Suprapubic skin (tissue), 4 donors: ENCODE data around the gene ASB4.
"Not testable (repeated sequence)": the region's sequence is repeated elsewhere in the genome, so short reads cannot be mapped to it uniquely, and the experiment has no call there.

Experiments used
- EP300 ChIP-seq: sonication (generic); formaldehyde crosslinking; IDR thresholded peaks from one replicate; pipeline ENCODE4 v1.6.1; 2017; ENCODE audit warnings: antibody characterized with exemption
- POLR2A ChIP-seq, 2 donors: fragments of 450-650 bp; IDR thresholded peaks; one replicate each; pipeline ENCODE4 v1.6.1; 2017; ENCODE audit warnings: antibody characterized with exemption in 2 of 2, mild to moderate bottlenecking in 2 of 2, moderate library complexity in 2 of 2
- POLR2AphosphoS5 ChIP-seq, 3 donors: sonication (generic); formaldehyde crosslinking; IDR thresholded peaks; one replicate each; pipeline ENCODE4 v1.6.1; 2017; ENCODE audit warnings: antibody characterized with exemption in 3 of 3
- TF ChIP-seq, protein P1 (sequence below), 2 donors: fragments of 200-600 bp in 1 of 2; fragments of 450-650 bp in 1 of 2; sonication (generic) in 1 of 2; IDR thresholded peaks; one replicate each; pipeline ENCODE4 v1.5.1; 2016 to 2019; ENCODE audit warnings: antibody characterized with exemption in 2 of 2, mild to moderate bottlenecking in 1 of 2, moderate library complexity in 1 of 2

DNA sequence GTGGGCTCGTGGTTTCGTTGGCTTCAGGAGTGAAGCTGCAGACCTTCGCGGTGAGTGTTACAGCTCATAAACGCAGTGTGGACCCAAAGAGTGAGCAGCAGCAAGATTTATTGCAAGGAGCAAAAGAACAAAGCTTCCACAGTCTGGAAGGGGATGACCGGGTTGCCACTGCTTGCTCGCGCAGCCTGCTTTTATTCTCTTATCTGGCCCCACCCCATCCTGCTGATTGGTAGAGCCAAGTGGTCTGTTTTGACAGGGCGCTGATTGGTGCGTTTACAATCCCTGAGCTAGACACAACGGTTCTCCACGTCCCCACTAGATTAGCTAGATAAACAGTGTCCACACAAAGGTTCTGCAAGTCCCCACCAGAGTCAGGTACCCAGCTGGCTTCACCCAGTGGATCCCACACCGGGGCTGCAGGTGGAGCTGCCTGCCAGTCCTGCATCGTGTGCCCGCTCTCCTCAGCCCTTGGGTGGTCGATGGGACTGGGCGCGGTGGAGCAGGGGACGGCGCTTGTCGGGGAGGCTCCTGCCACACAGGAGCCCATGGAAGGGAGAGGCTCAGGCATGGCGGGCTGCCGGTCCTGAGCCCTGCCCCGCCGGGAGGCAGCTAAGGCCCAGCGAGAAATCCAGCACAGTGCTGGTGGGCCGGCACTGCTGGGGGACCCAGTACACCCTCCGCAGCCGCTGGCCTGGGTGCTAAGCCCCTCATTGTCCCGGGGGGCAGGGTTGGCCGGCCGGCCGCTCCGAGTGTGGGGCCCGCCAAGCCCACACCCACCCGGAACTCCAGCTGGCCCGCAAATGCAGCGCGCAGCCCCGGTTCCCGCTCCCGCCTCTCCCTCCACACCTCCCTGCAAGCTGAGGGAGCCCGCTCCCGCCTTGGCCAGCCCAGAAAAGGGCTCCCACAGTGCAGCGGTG, 66.5 kb downstream of the ASB4 start:
- TF ChIP-seq POLR2A (IDR thresholded peaks at IDR 0.05); POLR2AphosphoS5 (IDR thresholded peaks at IDR 0.05); EP300: not testable (repeated sequence)
- TF ChIP-seq, protein P1, sequence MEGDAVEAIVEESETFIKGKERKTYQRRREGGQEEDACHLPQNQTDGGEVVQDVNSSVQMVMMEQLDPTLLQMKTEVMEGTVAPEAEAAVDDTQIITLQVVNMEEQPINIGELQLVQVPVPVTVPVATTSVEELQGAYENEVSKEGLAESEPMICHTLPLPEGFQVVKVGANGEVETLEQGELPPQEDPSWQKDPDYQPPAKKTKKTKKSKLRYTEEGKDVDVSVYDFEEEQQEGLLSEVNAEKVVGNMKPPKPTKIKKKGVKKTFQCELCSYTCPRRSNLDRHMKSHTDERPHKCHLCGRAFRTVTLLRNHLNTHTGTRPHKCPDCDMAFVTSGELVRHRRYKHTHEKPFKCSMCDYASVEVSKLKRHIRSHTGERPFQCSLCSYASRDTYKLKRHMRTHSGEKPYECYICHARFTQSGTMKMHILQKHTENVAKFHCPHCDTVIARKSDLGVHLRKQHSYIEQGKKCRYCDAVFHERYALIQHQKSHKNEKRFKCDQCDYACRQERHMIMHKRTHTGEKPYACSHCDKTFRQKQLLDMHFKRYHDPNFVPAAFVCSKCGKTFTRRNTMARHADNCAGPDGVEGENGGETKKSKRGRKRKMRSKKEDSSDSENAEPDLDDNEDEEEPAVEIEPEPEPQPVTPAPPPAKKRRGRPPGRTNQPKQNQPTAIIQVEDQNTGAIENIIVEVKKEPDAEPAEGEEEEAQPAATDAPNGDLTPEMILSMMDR (IDR thresholded peaks at IDR 0.05), result not testable (repeated sequence)
